K562 (cell line): ENCODE results near the gene MKNK1. TPM values are rescaled to one million over a fixed set of nuclear protein-coding genes. Genes with fewer than 3 reads are reported as not detected.

Source experiments
- CBX3 ChIP-seq, 2 experiments: IDR thresholded peaks; 1 replicate in 1 of 2; 2 replicates in 1 of 2; pipeline ENCODE4 v1.6.1; 2012; ENCODE audit warnings: inconsistent platforms in 2 of 2, low read length in 2 of 2, borderline replicate concordance in 1 of 2, control low read depth in 1 of 2
- POU5F1 ChIP-seq: fragments of 150-350 bp; IDR thresholded peaks from 2 replicates; pipeline ENCODE4 v1.6.1; 2014; ENCODE audit warnings: borderline replicate concordance, low read length, low read depth, mild to moderate bottlenecking; ENCODE audit not compliant: partially characterized antibody
- PTBP1 ChIP-seq: fragments of 200-400 bp; formaldehyde crosslinking; IDR thresholded peaks from 2 replicates; pipeline ENCODE4 v1.6.1; 2017; ENCODE audit warnings: low read depth, low read length
- RFX5 ChIP-seq: IDR thresholded peaks from 2 replicates; pipeline ENCODE4 v1.6.1; 2011; ENCODE audit warnings: low read depth, mild to moderate bottlenecking, improper control_type of control experiment, low read length
- TOE1 ChIP-seq, 2 experiments: fragments of 450-650 bp in 1 of 2; sonication (generic) in 1 of 2; formaldehyde crosslinking in 1 of 2; IDR thresholded peaks; 2 replicates each; pipeline versions ENCODE4 v1.7.1 to v1.8.0; 2016 to 2022; ENCODE audit warnings: borderline replicate concordance in 2 of 2, mild to moderate bottlenecking in 2 of 2, antibody characterized with exemption in 1 of 2, inconsistent platforms in 1 of 2, low read depth in 1 of 2, missing genetic modification reagents in 1 of 2, moderate library complexity in 1 of 2
- ZNF589 ChIP-seq: fragments of 200-800 bp; sonication (Bioruptor generic); IDR thresholded peaks from 2 replicates; pipeline ENCODE4 v1.6.1; 2016; ENCODE audit warnings: low read depth, missing genetic modification characterization, missing compliant biosample characterization
- polyA plus RNA-seq, 8 experiments: library from polyadenylated mRNA; depleted of rRNA in 4 of 8; stranded (reverse) in 5 of 8; unstranded in 3 of 8; fragments of >200 nt; fragmentation: Nextera tagmentation in 2 of 8; fragmentation: Illumina TruSeq in 1 of 8; extraction: Ambion mirVana in 2 of 8; extraction: Trizol in 1 of 8; gene quantifications; 2 replicates each; pipeline versions ENCODE4 v1.2.1 to v1.2.3, GENCODE V29; 2011 to 2014; ENCODE audit warnings: inconsistent platforms in 1 of 8, missing spikeins in 1 of 8
- total RNA-seq, 7 experiments: library from RNA; depleted of rRNA in 6 of 7; stranded (reverse); fragments of >200 nt in 6 of 7; fragmentation: Illumina TruSeq in 2 of 7; extraction: Trizol in 2 of 7; gene quantifications; 2 replicates each; pipeline versions ENCODE4 v1.2.1 to v1.2.3, GENCODE V29; 2011 to 2021; ENCODE audit warnings: low replicate concordance in 1 of 7
- TF ChIP-seq, protein P1 (sequence below): fragments of 250-450 bp; sonication (Bioruptor Pico); IDR thresholded peaks from 2 replicates; pipeline ENCODE4 v1.8.0; 2022; ENCODE audit warnings: inconsistent platforms, mild to moderate bottlenecking, moderate library complexity, borderline replicate concordance

The MKNK1 gene
- total and polyA plus RNA-seq, 9 of the 15 experiments (the other 6 are each of a cell fraction or from before 2014, with no cell fraction given): 27.7 to 51.3 (median 43.7) TPM

- no peak for TF ChIP-seq PTBP1
- TF ChIP-seq CBX3 (IDR thresholded peaks at IDR 0.05; ENCODE audit: borderline replicate concordance in 1 of 2, low read length in 2 of 2): no peak
- TF ChIP-seq, protein P1, sequence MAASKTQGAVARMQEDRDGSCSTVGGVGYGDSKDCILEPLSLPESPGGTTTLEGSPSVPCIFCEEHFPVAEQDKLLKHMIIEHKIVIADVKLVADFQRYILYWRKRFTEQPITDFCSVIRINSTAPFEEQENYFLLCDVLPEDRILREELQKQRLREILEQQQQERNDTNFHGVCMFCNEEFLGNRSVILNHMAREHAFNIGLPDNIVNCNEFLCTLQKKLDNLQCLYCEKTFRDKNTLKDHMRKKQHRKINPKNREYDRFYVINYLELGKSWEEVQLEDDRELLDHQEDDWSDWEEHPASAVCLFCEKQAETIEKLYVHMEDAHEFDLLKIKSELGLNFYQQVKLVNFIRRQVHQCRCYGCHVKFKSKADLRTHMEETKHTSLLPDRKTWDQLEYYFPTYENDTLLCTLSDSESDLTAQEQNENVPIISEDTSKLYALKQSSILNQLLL (CRISPR knock-in tag): no peak
- no peak for TF ChIP-seq POU5F1
- TF ChIP-seq ZNF589: no peak
- TF ChIP-seq RFX5: no peak
- no peak for TF ChIP-seq TOE1 (IDR thresholded peaks at IDR 0.05; ENCODE audit: borderline replicate concordance)
- TF ChIP-seq TOE1 (CRISPR knock-in tag; IDR thresholded peaks at IDR 0.05; ENCODE audit: borderline replicate concordance, low read depth): no peak
These were observed 50.6 kb downstream of the MKNK1 start (continued) for GRCh38 chr1:46553506-46553905.
